OCI-LY7 (cell line): ENCODE measurements around the gene HCAR2. TPM values are rescaled to one million over a fixed set of nuclear protein-coding genes. Genes with fewer than 3 reads are reported as not detected.
"Not testable (repeated sequence)": the region's sequence is repeated elsewhere in the genome, so short reads cannot be mapped to it uniquely, and the experiment has no call there.

ENCODE experiments used
- BruUV-seq: library from RNA; stranded (reverse); fragments of 400-500 nt; replicated peaks from 2 replicates; lab custom pipeline; 2021; lab: Mats Ljungman, UMichigan
- CTCF ChIA-PET: fragments of 300-600 bp; sonication (Branson Sonifier 250); formaldehyde crosslinking; loops from one replicate; lab custom pipeline; 2022; ENCODE audit warnings: antibody characterized with exemption; ENCODE audit not compliant: unreplicated experiment; lab: Charles Lee
- POLR2A ChIA-PET: fragments of 300-600 bp; sonication (Branson Sonifier 250); formaldehyde crosslinking; loops from one replicate; lab custom pipeline; 2022; ENCODE audit warnings: antibody characterized with exemption; lab: Charles Lee
- DNase-seq: peaks from one replicate; pipeline ENCODE4 v3.0.0-alpha.2; 2015; ENCODE audit warnings: low spot score
- H2AFZ ChIP-seq: fragments of 200-600 bp; sonication (generic), shearing (Covaris generic); 2 replicates; pipeline ENCODE4 v1.6.1; 2014; ENCODE audit warnings: mild to moderate bottlenecking, antibody characterized with exemption, low read length, moderate library complexity
- H3K27ac ChIP-seq: fragments of 200-600 bp; sonication (generic); 2 replicates; pipeline ENCODE4 v1.5.1; 2014; ENCODE audit warnings: mixed run types, low read depth, mild to moderate bottlenecking, moderate library complexity, low read length, inconsistent platforms; ENCODE audit not compliant: poor library complexity, severe bottlenecking
- H3K36me3 ChIP-seq: fragments of 200-600 bp; sonication (generic); 2 replicates; pipeline ENCODE4 v1.6.1; 2014; ENCODE audit warnings: mild to moderate bottlenecking, antibody characterized with exemption, low read length, moderate library complexity, mixed read lengths; ENCODE audit not compliant: insufficient read depth
- H3K4me1 ChIP-seq: fragments of 200-600 bp; sonication (generic); 2 replicates; pipeline ENCODE4 v1.5.1; 2014; ENCODE audit warnings: mild to moderate bottlenecking, low read length; ENCODE audit not compliant: insufficient read depth, poor library complexity, severe bottlenecking
- H3K4me2 ChIP-seq: fragments of 200-600 bp; sonication (generic); 2 replicates; pipeline ENCODE4 v1.6.1; 2014; ENCODE audit warnings: mild to moderate bottlenecking, low read length
- H3K4me3 ChIP-seq: fragments of 200-600 bp; sonication (generic); 2 replicates; pipeline ENCODE4 v1.5.1; 2014; ENCODE audit warnings: mild to moderate bottlenecking, low read depth, low read length; ENCODE audit not compliant: poor library complexity, severe bottlenecking
- H3K79me2 ChIP-seq: fragments of 200-600 bp; sonication (generic); 2 replicates; pipeline ENCODE4 v1.6.1; 2016; ENCODE audit warnings: low read depth, mild to moderate bottlenecking, low read length, moderate library complexity, mixed read lengths; ENCODE audit not compliant: insufficient read depth
- H3K9me2 ChIP-seq: fragments of 200-600 bp; sonication (generic); 2 replicates; pipeline ENCODE4 v1.6.1; 2016; ENCODE audit warnings: mild to moderate bottlenecking, low read length, mixed read lengths; ENCODE audit not compliant: insufficient read depth
- H3K9me3 ChIP-seq: fragments of 200-600 bp; sonication (generic); 2 replicates; pipeline ENCODE4 v1.6.1; 2014; ENCODE audit warnings: mild to moderate bottlenecking, mixed run types, low read length, mixed read lengths
- H4K20me1 ChIP-seq: fragments of 200-600 bp; sonication (generic); 2 replicates; pipeline ENCODE4 v1.6.1; 2014; ENCODE audit warnings: mild to moderate bottlenecking, antibody characterized with exemption, low read length, moderate library complexity, mixed read lengths; ENCODE audit not compliant: insufficient read depth
- EZH2phosphoT487 ChIP-seq: fragments of 200-600 bp; sonication (generic); IDR thresholded peaks from 2 replicates; pipeline ENCODE4 v1.6.1; 2018; ENCODE audit warnings: low read depth, borderline replicate concordance, mild to moderate bottlenecking, mixed run types, antibody characterized with exemption, low read length, moderate library complexity, mixed read lengths
- intact Hi-C: fragments of 100-400 bp; cut with micrococcal nuclease; formaldehyde crosslinking; loops from one replicate; pipeline ENCODE4 v1.10.0; 2022; ENCODE audit not compliant: unreplicated experiment
- total RNA-seq, 2 experiments: library from RNA; depleted of rRNA in 1 of 2; stranded (reverse); fragments of >200 nt in 1 of 2; shearing (Covaris generic) in 1 of 2; gene quantifications; 2 replicates each; pipeline ENCODE4 v1.2.3, GENCODE V29; 2014 to 2022
- TF ChIP-seq, protein P1 (sequence below): fragments of 200-600 bp; sonication (generic); conservative IDR thresholded peaks from 2 replicates; pipeline ENCODE4 v1.5.1; 2014; ENCODE audit warnings: mild to moderate bottlenecking, antibody characterized with exemption, low read length, moderate library complexity, mixed read lengths

Gene HCAR2
- total RNA-seq, 2 experiments from 2014 or later: not detected

- CTCF ChIA-PET: no interaction called here
- intact Hi-C loops: no loop called here
- peaks cover 28% of the 10 kb centered on the region for H3K4me1 ChIP-seq
These were observed 19.2 kb upstream of the HCAR2 start for GRCh38 chr12:122722387-122722786.

GRCh38 chr12:122721057-122721545 lies 17.9 kb upstream of the HCAR2 start:
- CTCF ChIA-PET: no interaction called here
- DNase-seq: no peak
- TF ChIP-seq EZH2phosphoT487: no peak
- TF ChIP-seq, protein P1, sequence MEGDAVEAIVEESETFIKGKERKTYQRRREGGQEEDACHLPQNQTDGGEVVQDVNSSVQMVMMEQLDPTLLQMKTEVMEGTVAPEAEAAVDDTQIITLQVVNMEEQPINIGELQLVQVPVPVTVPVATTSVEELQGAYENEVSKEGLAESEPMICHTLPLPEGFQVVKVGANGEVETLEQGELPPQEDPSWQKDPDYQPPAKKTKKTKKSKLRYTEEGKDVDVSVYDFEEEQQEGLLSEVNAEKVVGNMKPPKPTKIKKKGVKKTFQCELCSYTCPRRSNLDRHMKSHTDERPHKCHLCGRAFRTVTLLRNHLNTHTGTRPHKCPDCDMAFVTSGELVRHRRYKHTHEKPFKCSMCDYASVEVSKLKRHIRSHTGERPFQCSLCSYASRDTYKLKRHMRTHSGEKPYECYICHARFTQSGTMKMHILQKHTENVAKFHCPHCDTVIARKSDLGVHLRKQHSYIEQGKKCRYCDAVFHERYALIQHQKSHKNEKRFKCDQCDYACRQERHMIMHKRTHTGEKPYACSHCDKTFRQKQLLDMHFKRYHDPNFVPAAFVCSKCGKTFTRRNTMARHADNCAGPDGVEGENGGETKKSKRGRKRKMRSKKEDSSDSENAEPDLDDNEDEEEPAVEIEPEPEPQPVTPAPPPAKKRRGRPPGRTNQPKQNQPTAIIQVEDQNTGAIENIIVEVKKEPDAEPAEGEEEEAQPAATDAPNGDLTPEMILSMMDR: no peak
- H3K4me1 ChIP-seq: peaks cover 30% of the 10 kb centered on the region
- no peaks in the 10 kb centered on the region for H3K9me2 ChIP-seq
- no TSS peak for BruUV-seq
- POLR2A ChIA-PET: no interaction called here
- intact Hi-C loops: no loop called here
- no peaks in the 10 kb centered on the region for H3K9me3 ChIP-seq
- no peak overlapping the region for H3K27ac ChIP-seq
- H2AFZ ChIP-seq: no peak overlapping the region
- H4K20me1 ChIP-seq: no peaks in the 10 kb centered on the region
- no peaks in the 10 kb centered on the region for H3K36me3 ChIP-seq
- no peak overlapping the region for H3K4me2 ChIP-seq
- H3K4me3 ChIP-seq: no peak overlapping the region
- no peaks in the 10 kb centered on the region for H3K79me2 ChIP-seq

More at GRCh38 chr12:122722387-122722786, 19.2 kb upstream of the HCAR2 start:
- BruUV-seq: no TSS peak
- POLR2A ChIA-PET: interaction anchor here (0.7 to 1.2 kb wide), 2 partner anchors 11 to 63 kb away, joined by 3 read pairs; no protein-coding TSS in a partner anchor
- no peaks in the 10 kb centered on the region for H3K9me2 ChIP-seq
- no peaks in the 10 kb centered on the region for H3K9me3 ChIP-seq
- no peak overlapping the region for H3K27ac ChIP-seq
- H3K4me3 ChIP-seq: no peak overlapping the region
- H3K79me2 ChIP-seq: no peaks in the 10 kb centered on the region
- peak overlapping the region; percentile 4; the same call in 1 of the 2 replicates for H2AFZ ChIP-seq
- H3K4me2 ChIP-seq: no peak overlapping the region
- no peak for DNase-seq
- no peaks in the 10 kb centered on the region for H3K36me3 ChIP-seq
- H4K20me1 ChIP-seq: no peaks in the 10 kb centered on the region
- no peak for TF ChIP-seq EZH2phosphoT487
- TF ChIP-seq, protein P1: no peak

DNA sequence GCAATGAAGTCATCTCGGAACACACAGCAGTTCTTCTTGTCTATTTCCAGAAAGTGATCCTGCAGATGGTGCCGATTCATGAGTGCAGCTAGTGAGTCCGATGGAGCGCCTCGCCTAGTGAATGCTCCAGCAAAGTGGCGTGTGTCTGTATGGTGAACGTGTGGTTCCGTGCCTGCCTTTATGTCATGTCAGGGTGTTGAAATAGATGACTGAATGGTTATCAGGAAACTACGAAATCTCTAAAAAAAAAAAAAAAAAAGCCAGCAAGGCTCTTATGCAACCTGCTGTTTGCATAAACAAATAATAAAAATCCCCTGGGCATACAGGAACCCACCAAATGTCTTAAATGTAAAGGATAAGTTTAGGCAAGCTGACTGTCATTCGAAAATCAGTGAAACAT lies 13.5 kb upstream of the HCAR2 start, which contains the start of gene HCAR3:
Gene HCAR3, minus strand, starts transcription at position 154 of the 400 bp plus-strand sequence. Its CDS starts 74 bp downstream, at position 80.
- BruUV-seq, H3K4me3 ChIP-seq, H3K9me2 ChIP-seq, H3K36me3 ChIP-seq, H3K9me3 ChIP-seq, DNase-seq, POLR2A ChIA-PET, H3K79me2 ChIP-seq, CTCF ChIA-PET, H3K27ac ChIP-seq, H4K20me1 ChIP-seq, H2AFZ ChIP-seq, intact Hi-C loops: not testable (repeated sequence)
- Histone ChIP-seq H3K4me2 (peak within 1 kb of the TSS; percentile 38; the same call in 1 of the 2 replicates), H3K4me1 (peaks cover 18% of the 10 kb centered on the region)

GRCh38 chr12:122715211-122715610 lies 12.1 kb upstream of the HCAR2 start:
- peaks cover 18% of the 10 kb centered on the region for H3K4me1 ChIP-seq
- H3K36me3 ChIP-seq, H4K20me1 ChIP-seq, H3K79me2 ChIP-seq, H3K9me3 ChIP-seq, DNase-seq, intact Hi-C loops, H2AFZ ChIP-seq, H3K4me3 ChIP-seq, H3K4me2 ChIP-seq, H3K27ac ChIP-seq, H3K9me2 ChIP-seq, BruUV-seq, POLR2A ChIA-PET, CTCF ChIA-PET: not testable (repeated sequence)

GRCh38 chr12:122713491-122714188 lies 10.5 kb upstream of the HCAR2 start:
- H3K9me2 ChIP-seq, CTCF ChIA-PET, H3K27ac ChIP-seq, H4K20me1 ChIP-seq, H3K9me3 ChIP-seq, H3K4me2 ChIP-seq, intact Hi-C loops, H3K4me3 ChIP-seq, H3K36me3 ChIP-seq, H3K79me2 ChIP-seq, BruUV-seq, DNase-seq, H2AFZ ChIP-seq: not testable (repeated sequence)
- POLR2A ChIA-PET: interaction anchor here (0.6 kb wide), 1 partner anchor 92 kb away, joined by 5 read pairs; no protein-coding TSS in a partner anchor
- peaks cover 18% of the 10 kb centered on the region for H3K4me1 ChIP-seq
